Keratinocyte (primary cell): Measurements from ENCODE around the gene PGLYRP2. TPM values are rescaled to one million over a fixed set of nuclear protein-coding genes. Genes with fewer than 3 reads are reported as not detected.

Source experiments
- DNase-seq: peaks from one replicate; pipeline ENCODE4 v3.0.0-alpha.2; 2011; ENCODE audit warnings: low read depth, missing footprints, low spot score
- FAIRE-seq: peaks from 2 replicates; lab custom pipeline; 2011; peaks lifted over from hg19 to GRCh38; lab: Jason Lieb, UNC
- H2AFZ ChIP-seq: 2 replicates; pipeline ENCODE4 v1.6.0; 2012; ENCODE audit warnings: low read length, control low read depth, inconsistent platforms; ENCODE audit not compliant: control insufficient read depth
- H3K27ac ChIP-seq: 2 replicates; pipeline ENCODE4 v1.5.1; 2011; ENCODE audit warnings: low read length; ENCODE audit not compliant: control insufficient read depth, insufficient read depth
- H3K27me3 ChIP-seq: 3 replicates; pipeline ENCODE4 v1.6.0; 2011; ENCODE audit warnings: low read length; ENCODE audit not compliant: control insufficient read depth, insufficient read depth; ENCODE audit errors: extremely low read depth
- H3K36me3 ChIP-seq, 2 experiments: 2 replicates in 1 of 2; 3 replicates in 1 of 2; pipeline ENCODE4 v1.5.1; 2011; ENCODE audit warnings: low read length in 2 of 2, mild to moderate bottlenecking in 1 of 2; ENCODE audit not compliant: control insufficient read depth in 2 of 2, insufficient read depth in 2 of 2; ENCODE audit errors: extremely low read depth in 1 of 2
- H3K4me1 ChIP-seq: 3 replicates; pipeline ENCODE4 v1.5.1; 2011; ENCODE audit warnings: low read length; ENCODE audit not compliant: control insufficient read depth, insufficient read depth; ENCODE audit errors: extremely low read depth
- H3K4me2 ChIP-seq: 3 replicates; pipeline ENCODE4 v1.6.0; 2011; ENCODE audit warnings: low read depth, low read length; ENCODE audit not compliant: control insufficient read depth, insufficient read depth; ENCODE audit errors: extremely low read depth
- H3K4me3 ChIP-seq, 3 experiments: fragments of 200-600 bp in 1 of 3; sonication (generic) in 1 of 3; 2 replicates in 2 of 3; 3 replicates in 1 of 3; pipeline ENCODE4 v1.5.1; 2011 to 2016; ENCODE audit warnings: low read length in 3 of 3, mild to moderate bottlenecking in 3 of 3, control low read depth in 2 of 3, inconsistent platforms in 1 of 3, low read depth in 1 of 3, mixed read lengths in 1 of 3, mixed run types in 1 of 3, moderate library complexity in 1 of 3; ENCODE audit not compliant: control insufficient read depth in 2 of 3, insufficient read depth in 2 of 3; ENCODE audit errors: extremely low read depth in 1 of 3
- H3K79me2 ChIP-seq: 2 replicates; pipeline ENCODE4 v1.6.0; 2012; ENCODE audit warnings: low read length; ENCODE audit not compliant: control insufficient read depth, insufficient read depth
- H3K9ac ChIP-seq: 3 replicates; pipeline ENCODE4 v1.6.0; 2011; ENCODE audit warnings: low read length; ENCODE audit not compliant: control insufficient read depth, insufficient read depth; ENCODE audit errors: extremely low read depth
- H3K9me1 ChIP-seq: 3 replicates; pipeline ENCODE4 v1.6.0; 2011; ENCODE audit warnings: low read length; ENCODE audit not compliant: control insufficient read depth, insufficient read depth; ENCODE audit errors: extremely low read depth
- H3K9me3 ChIP-seq: 2 replicates; pipeline ENCODE4 v1.5.1; 2012; ENCODE audit warnings: low read depth, low read length; ENCODE audit not compliant: control insufficient read depth
- H4K20me1 ChIP-seq: 3 replicates; pipeline ENCODE4 v1.6.0; 2011; ENCODE audit warnings: low read length; ENCODE audit not compliant: control insufficient read depth, insufficient read depth; ENCODE audit errors: extremely low read depth
- CTCF ChIP-seq, 3 experiments: IDR thresholded peaks in 1 of 3; conservative IDR thresholded peaks in 1 of 3; optimal IDR thresholded peaks in 1 of 3; 2 replicates in 2 of 3; 3 replicates in 1 of 3; pipeline versions ENCODE3 to v1.5.1; 2011; ENCODE audit warnings: low read length in 3 of 3, mild to moderate bottlenecking in 3 of 3, moderate library complexity in 2 of 3, control low read depth in 1 of 3, inconsistent platforms in 1 of 3; ENCODE audit not compliant: insufficient read depth in 2 of 3; ENCODE audit errors: extremely low read depth in 1 of 3
- EZH2 ChIP-seq: IDR thresholded peaks from one replicate; pipeline ENCODE4 v1.6.1; 2012; ENCODE audit warnings: inconsistent platforms, mild to moderate bottlenecking, low read length, moderate library complexity
- dilution Hi-C: fragments of 300-500 bp; cut with MboI; formaldehyde crosslinking; loops from one replicate; pipeline ENCODE4 v1.7.0; 2020; ENCODE audit warnings: low sequenced_read_pairs; ENCODE audit not compliant: extremely low pct_ligation_motif_present
- polyA plus RNA-seq, 5 experiments: library from polyadenylated mRNA; depleted of rRNA in 3 of 5; stranded (reverse) in 3 of 5; stranded (forward) in 1 of 5; unstranded in 1 of 5; fragments of >200 nt; gene quantifications; 1 replicate in 1 of 5; 2 replicates in 3 of 5; 3 replicates in 1 of 5; pipeline versions ENCODE4 v1.2.1 to v1.2.3, GENCODE V29; 2011 to 2012; ENCODE audit warnings: missing spikeins in 2 of 5, low read depth in 1 of 5, low replicate concordance in 1 of 5

PGLYRP2 gene
- polyA plus RNA-seq, 1 donor (not counting 4 experiments of a cell fraction or from before 2014, with no cell fraction given), result not detected

DNA sequence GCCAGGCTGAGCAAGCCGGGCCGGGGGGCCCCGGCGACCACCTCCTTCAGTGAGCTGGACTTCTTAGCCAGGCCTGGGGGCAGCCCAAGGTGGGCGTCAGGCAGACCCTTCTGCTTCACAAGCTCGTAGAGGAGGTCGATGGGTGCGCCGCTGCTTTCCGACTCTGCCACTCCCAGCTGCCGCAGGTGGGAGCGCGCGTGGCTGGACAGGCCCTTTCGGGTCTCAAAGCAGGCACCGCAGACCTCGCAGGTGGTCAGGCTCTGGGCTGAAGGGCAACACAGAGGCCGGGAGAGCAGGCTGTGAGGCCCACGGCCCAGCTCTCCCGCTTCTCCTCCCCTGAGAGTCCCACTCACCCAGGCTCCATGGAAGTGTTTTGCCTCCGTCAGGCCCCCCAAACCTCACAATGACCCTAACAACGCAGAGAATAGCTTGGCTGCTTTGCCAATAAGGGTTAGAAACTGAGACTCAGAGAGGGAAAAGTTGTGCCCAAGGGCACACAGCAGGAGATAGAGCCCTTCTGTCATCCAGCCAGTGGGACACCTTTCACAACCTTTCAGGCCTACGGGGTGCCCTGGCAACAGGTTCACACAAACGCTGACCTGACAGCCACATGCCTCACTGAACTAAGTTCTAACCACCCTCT is 49.4 kb downstream of the PGLYRP2 start:
- DNase-seq (no peak), FAIRE-seq (no peak)
- peaks cover 48% of the 10 kb centered on the region for H3K79me2 ChIP-seq
- no peak overlapping the region for H3K4me2 ChIP-seq
- no peaks in the 10 kb centered on the region for H3K9me3 ChIP-seq
- TF ChIP-seq CTCF (optimal IDR thresholded peaks at IDR 0.05 in 1 of 3, IDR thresholded peaks at IDR 0.05 in 1 of 3, conservative IDR thresholded peaks at IDR 0.05 in 1 of 3; ENCODE audit: extremely low read depth in 1 of 3, insufficient read depth in 2 of 3, low read length in 3 of 3) (no peak), EZH2 (no peak)
- no peak overlapping the region for H2AFZ ChIP-seq
- H3K4me1 ChIP-seq, result peaks cover 8% of the 10 kb centered on the region
- no peaks in the 10 kb centered on the region for H3K27me3 ChIP-seq
- dilution Hi-C loops, result no loop called here
- no peaks in the 10 kb centered on the region for H3K9me1 ChIP-seq
- H3K36me3 ChIP-seq, result peaks cover 15 to 33% of the 10 kb centered on the region in 2 experiments
- H3K27ac ChIP-seq, result no peak overlapping the region
- H3K9ac ChIP-seq, result no peak overlapping the region
- H3K4me3 ChIP-seq, result no peak overlapping the region
- no peaks in the 10 kb centered on the region for H4K20me1 ChIP-seq

DNA sequence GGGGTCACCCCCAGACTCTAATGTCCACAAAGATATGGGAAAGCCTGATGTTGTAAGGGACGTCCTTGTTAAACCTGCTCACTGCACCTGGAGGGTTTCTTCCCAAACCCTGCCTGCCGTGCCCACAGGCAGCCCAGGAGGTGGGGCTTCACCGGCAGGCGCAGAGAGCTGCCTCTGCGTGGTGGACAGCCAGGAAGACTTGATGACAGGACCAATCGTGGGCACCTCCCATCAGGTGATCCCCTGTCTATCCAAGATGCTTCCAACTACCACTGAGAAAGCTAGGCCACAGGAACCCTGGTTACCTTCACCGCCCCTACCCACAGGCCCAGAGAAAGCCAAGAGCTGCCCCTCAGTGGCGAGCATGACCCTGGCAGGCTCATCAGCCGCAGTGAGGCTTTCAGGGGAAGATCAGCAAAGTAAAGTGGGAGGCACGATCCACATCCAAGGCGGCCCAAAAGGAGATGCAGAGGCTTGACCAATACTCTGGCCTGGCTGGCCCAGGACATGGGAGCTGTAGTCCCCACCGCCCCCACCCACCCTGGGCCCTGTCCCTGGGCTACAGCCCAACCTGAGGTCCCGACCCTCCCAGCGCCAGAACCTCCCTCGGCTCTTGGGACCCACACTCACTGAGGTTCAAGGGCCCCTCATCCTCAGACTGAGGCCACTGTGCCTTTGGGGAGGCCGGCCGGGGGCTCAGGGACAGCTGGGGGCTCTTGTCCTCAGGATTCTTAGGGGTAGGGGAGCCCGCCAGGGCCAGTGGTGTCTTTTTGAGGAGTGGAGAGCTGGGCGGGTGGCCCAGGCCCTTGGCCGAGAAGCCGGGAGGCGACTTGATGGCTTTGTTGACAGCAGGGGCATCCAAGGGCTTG is 50.1 kb downstream of the PGLYRP2 start:
- peaks cover 8% of the 10 kb centered on the region for H3K4me1 ChIP-seq
- no peak for DNase-seq
- no peaks in the 10 kb centered on the region for H3K9me1 ChIP-seq
- H3K27ac ChIP-seq, result no peak overlapping the region
- H3K4me2 ChIP-seq, result no peak overlapping the region
- H3K9ac ChIP-seq, result no peak overlapping the region
- H3K4me3 ChIP-seq, result no peak overlapping the region
- no peaks in the 10 kb centered on the region for H4K20me1 ChIP-seq
- H3K27me3 ChIP-seq, result no peaks in the 10 kb centered on the region
- peaks cover 21 to 36% of the 10 kb centered on the region in 2 experiments for H3K36me3 ChIP-seq
- TF ChIP-seq CTCF (optimal IDR thresholded peaks at IDR 0.05 in 1 of 3, IDR thresholded peaks at IDR 0.05 in 1 of 3, conservative IDR thresholded peaks at IDR 0.05 in 1 of 3; ENCODE audit: extremely low read depth in 1 of 3, insufficient read depth in 2 of 3, low read length in 3 of 3), result no peak
- dilution Hi-C loops, result no loop called here
- H2AFZ ChIP-seq, result no peak overlapping the region
- no peaks in the 10 kb centered on the region for H3K9me3 ChIP-seq
- no peak for FAIRE-seq
- H3K79me2 ChIP-seq, result peaks cover 48% of the 10 kb centered on the region
